MM.1S (cell line): ENCODE data around the gene TET1.

Experiments used
- EZH2 ChIP-seq: fragments of 300-600 bp; sonication (generic); optimal IDR thresholded peaks from 2 replicates; pipeline ENCODE3; 2017; ENCODE audit warnings: low read depth, mild to moderate bottlenecking, antibody characterized with exemption, low read length, mixed read lengths
- EZH2phosphoT487 ChIP-seq: fragments of 300-600 bp; sonication (generic); IDR thresholded peaks from 2 replicates; pipeline ENCODE4 v1.6.1; 2018; ENCODE audit warnings: antibody characterized with exemption, low read length
- TF ChIP-seq, protein P1 (sequence below): fragments of 300-600 bp; sonication (generic); IDR thresholded peaks from 2 replicates; pipeline ENCODE4 v1.5.1; 2016; ENCODE audit warnings: antibody characterized with exemption, low read length, mixed read lengths

DNA sequence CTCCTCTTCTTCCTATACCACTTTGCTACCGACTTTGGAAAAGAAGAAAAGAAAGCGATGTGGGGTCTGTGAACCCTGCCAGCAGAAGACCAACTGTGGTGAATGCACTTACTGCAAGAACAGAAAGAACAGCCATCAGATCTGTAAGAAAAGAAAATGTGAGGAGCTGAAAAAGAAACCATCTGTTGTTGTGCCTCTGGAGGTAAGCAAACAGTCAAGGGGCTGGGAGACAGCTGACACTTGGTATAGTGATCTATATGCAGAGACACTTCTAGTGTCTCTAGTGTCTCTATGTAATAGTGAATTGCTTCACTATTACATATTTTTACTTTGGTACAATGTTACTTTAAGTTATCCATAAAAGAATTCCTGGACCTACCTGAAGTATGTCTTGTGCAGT is 13.9 kb downstream of the TET1 start:
- TF ChIP-seq, protein P1, sequence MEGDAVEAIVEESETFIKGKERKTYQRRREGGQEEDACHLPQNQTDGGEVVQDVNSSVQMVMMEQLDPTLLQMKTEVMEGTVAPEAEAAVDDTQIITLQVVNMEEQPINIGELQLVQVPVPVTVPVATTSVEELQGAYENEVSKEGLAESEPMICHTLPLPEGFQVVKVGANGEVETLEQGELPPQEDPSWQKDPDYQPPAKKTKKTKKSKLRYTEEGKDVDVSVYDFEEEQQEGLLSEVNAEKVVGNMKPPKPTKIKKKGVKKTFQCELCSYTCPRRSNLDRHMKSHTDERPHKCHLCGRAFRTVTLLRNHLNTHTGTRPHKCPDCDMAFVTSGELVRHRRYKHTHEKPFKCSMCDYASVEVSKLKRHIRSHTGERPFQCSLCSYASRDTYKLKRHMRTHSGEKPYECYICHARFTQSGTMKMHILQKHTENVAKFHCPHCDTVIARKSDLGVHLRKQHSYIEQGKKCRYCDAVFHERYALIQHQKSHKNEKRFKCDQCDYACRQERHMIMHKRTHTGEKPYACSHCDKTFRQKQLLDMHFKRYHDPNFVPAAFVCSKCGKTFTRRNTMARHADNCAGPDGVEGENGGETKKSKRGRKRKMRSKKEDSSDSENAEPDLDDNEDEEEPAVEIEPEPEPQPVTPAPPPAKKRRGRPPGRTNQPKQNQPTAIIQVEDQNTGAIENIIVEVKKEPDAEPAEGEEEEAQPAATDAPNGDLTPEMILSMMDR = no peak
- TF ChIP-seq EZH2 (no peak), EZH2phosphoT487 (no peak)
